ENCODE measurements around the gene LHX4. TPM values are rescaled to one million over a fixed set of nuclear protein-coding genes. Genes with fewer than 3 reads are reported as not detected.

LHX4 gene
- total RNA-seq, 3 donors from 2014 or later = 0.41 to 2.5 (median 0.89) TPM

DNA sequence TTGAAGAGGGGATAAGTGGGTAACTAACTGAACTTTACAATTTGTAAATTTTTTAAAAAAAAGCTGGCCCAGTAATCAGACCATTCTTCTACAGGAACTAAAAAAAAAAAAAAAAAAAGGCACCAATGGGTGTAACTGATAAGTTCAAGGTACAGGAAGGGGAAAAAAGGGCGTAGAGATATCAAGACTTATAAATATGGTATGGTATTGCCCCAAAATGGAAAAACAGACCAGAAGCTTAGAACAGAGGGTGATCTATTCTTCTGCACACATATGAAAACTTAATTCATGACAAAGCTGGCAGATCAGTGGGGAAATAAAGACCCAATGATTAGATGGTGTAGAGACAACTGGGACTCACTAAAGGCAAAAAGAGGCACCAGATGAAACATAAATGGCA is 58.9 kb downstream of the LHX4 start:
- DNase-seq (no peak), ATAC-seq (no peak)
- Histone ChIP-seq H3K4me3 (no peak overlapping the region), H3K4me1 (ENCODE audit: low read depth) (no peaks in the 10 kb centered on the region), H3K36me3 (ENCODE audit: low read depth) (no peaks in the 10 kb centered on the region), H3K9me3 (no peaks in the 10 kb centered on the region)
- intact Hi-C loops (cut with DNase I, micrococcal nuclease) = no loop called here
- no peak for TF ChIP-seq CTCF (IDR thresholded peaks at IDR 0.05)

- ATAC-seq (peak; percentile 49), DNase-seq (no peak)
- TF ChIP-seq CTCF (IDR thresholded peaks at IDR 0.05) = no peak
Observed at GRCh38 chr1:180290265-180291001, 60.4 kb downstream of the LHX4 start.

DNA sequence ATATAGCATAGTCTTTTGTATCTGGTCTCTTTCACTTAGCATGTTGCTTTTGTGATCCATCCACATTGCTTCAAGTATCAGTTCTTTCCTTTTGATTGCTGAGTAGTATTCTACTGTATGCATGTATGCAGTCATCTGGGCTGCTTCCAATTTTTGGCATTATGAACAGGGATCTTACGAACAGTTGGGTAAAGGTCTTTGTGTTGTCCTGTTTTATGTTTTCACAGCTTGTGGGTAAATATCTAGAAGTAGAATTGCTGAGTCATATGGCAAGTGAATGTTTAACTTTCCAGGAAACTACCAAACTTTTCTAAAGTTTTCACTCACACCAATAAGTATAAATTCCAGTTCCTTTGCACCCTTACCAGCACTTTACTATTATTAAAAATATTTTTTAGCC is 60.9 kb downstream of the LHX4 start:
- H3K4me3 ChIP-seq = no peak overlapping the region
- DNase-seq = no peak
- intact Hi-C loops (cut with DNase I, micrococcal nuclease) = no loop called here
- TF ChIP-seq CTCF (IDR thresholded peaks at IDR 0.05) = no peak
- H3K36me3 ChIP-seq (ENCODE audit: low read depth) = no peaks in the 10 kb centered on the region
- no peaks in the 10 kb centered on the region for H3K4me1 ChIP-seq (ENCODE audit: low read depth)
- peak; percentile 91 for ATAC-seq
- H3K9me3 ChIP-seq = no peaks in the 10 kb centered on the region

More at GRCh38 chr1:180290265-180291001, 60.4 kb downstream of the LHX4 start:
- no peak overlapping the region for H3K4me3 ChIP-seq
- no peaks in the 10 kb centered on the region for H3K9me3 ChIP-seq
- no peaks in the 10 kb centered on the region for H3K4me1 ChIP-seq (ENCODE audit: low read depth)
- no peaks in the 10 kb centered on the region for H3K36me3 ChIP-seq (ENCODE audit: low read depth)
- intact Hi-C loops (cut with DNase I, micrococcal nuclease) = no loop called here

DNA sequence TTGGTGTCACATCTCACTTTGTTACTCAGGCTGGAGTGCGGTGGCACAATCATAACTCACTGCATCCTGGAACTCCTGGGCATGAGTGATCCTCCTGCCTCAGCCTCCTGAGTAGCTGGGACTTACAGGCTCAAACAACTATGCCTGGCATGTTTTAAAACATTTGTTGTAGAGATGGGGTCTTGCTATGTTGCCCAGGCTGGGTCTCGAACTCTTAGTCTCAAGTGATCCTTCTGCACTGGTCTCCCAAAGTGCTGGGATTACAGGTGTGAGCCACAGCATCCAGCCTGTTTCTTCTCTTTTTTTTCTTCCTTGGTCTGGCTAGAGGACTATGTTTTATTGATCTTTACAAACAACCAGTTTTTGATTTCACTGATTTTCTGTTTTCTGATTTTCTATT is 64.6 kb downstream of the LHX4 start:
- no peak for TF ChIP-seq CTCF (IDR thresholded peaks at IDR 0.05)
- DNase-seq (no peak), ATAC-seq (no peak)
- Histone ChIP-seq H3K36me3 (ENCODE audit: low read depth) (no peaks in the 10 kb centered on the region), H3K9me3 (no peaks in the 10 kb centered on the region), H3K4me3 (no peak overlapping the region), H3K4me1 (ENCODE audit: low read depth) (no peaks in the 10 kb centered on the region)
- intact Hi-C loops (cut with DNase I, micrococcal nuclease) = no loop called here

GRCh38 chr1:180295999-180296398 is 65.9 kb downstream of the LHX4 start:
- DNase-seq = no peak
- H3K9me3 ChIP-seq = no peaks in the 10 kb centered on the region
- intact Hi-C loops (cut with DNase I, micrococcal nuclease) = no loop called here
- H3K4me1 ChIP-seq (ENCODE audit: low read depth) = no peaks in the 10 kb centered on the region
- no peak for ATAC-seq
- no peak overlapping the region for H3K4me3 ChIP-seq
- TF ChIP-seq CTCF (IDR thresholded peaks at IDR 0.05) = no peak
- no peaks in the 10 kb centered on the region for H3K36me3 ChIP-seq (ENCODE audit: low read depth)
